Prostate gland (tissue), 2 donors: ENCODE results near the gene GLMN. TPM values are rescaled to one million over a fixed set of nuclear protein-coding genes. Genes with fewer than 3 reads are reported as not detected.

Experiments
- DNase-seq: peaks from one replicate; pipeline ENCODE4 v3.0.0-alpha.2; 2019; ENCODE audit warnings: low spot score
- H3K27ac ChIP-seq, 2 donors: fragments of 200-600 bp; sonication (generic); 2 replicates each; pipeline ENCODE4 v1.5.1; 2017 to 2019
- H3K27me3 ChIP-seq: fragments of 200-600 bp; sonication (generic); replicated peaks from 2 replicates; pipeline ENCODE4 v1.5.1; 2019; ENCODE audit not compliant: insufficient read depth
- H3K36me3 ChIP-seq, 2 donors: fragments of 200-600 bp; sonication (generic); 1 replicate in 1 of 2; 2 replicates in 1 of 2; pipeline versions ENCODE4 v1.5.1 to v1.8.1; 2017 to 2019
- H3K4me1 ChIP-seq: fragments of 200-600 bp; sonication (generic); replicated peaks from 2 replicates; pipeline ENCODE4 v1.5.1; 2019
- H3K4me3 ChIP-seq, 2 donors: fragments of 200-600 bp; sonication (generic); 2 replicates each; pipeline ENCODE4 v1.5.1; 2017 to 2019
- H3K9me3 ChIP-seq: fragments of 200-600 bp; sonication (generic); 2 replicates; pipeline ENCODE4 v1.5.1; 2017
- POLR2A ChIP-seq: fragments of 450-650 bp; IDR thresholded peaks from one replicate; pipeline ENCODE4 v1.6.1; 2016; ENCODE audit warnings: antibody characterized with exemption, mild to moderate bottlenecking
- POLR2AphosphoS5 ChIP-seq: sonication (generic); formaldehyde crosslinking; IDR thresholded peaks from one replicate; pipeline ENCODE4 v1.6.1; 2017; ENCODE audit warnings: antibody characterized with exemption
- WGBS: methylation state at CpG from one replicate; pipeline ENCODE4 v1.1.5; 2018; 5-methylcytosine and 5-hydroxymethylcytosine counted together
- intact Hi-C: fragments of 100-400 bp; cut with DNase I; formaldehyde crosslinking; loops from one replicate; pipeline ENCODE4 v1.14.2; 2022
- total RNA-seq, 2 donors: library from RNA; depleted of rRNA; stranded (reverse); fragments of >200 nt; gene quantifications; one replicate each; pipeline ENCODE4 v1.1.0, GENCODE V29; 2016
- TF ChIP-seq, protein P1 (sequence below), 4 experiments: fragments of 200-600 bp in 2 of 4; fragments of 450-650 bp in 2 of 4; sonication (generic) in 2 of 4; IDR thresholded peaks; 1 replicate in 3 of 4; 2 replicates in 1 of 4; pipeline ENCODE4 v1.5.1; 2016 to 2019; ENCODE audit warnings: antibody characterized with exemption in 4 of 4, mild to moderate bottlenecking in 2 of 4, moderate library complexity in 2 of 4

GLMN gene
- total RNA-seq, 2 donors from 2014 or later, result 4.7 to 9.5 TPM

DNA sequence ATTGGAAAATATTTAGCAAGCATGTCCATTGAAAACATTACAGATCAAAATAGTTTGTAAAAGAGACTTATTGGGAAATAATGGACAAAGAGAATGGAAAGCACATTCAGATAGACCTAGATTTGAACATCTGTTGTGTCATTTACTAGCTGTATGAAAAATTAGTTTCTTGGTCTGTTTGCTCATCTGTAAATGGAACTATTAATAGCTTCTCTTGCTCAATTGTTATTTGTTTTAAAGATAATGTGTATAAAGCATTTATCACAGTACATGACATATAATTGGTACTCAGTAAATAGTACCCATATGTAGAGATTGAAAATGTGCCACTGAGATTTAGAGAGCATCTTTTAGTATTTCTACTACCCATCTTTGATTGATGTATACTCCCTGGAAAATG, 26.0 kb upstream of the GLMN start:
- TF ChIP-seq, protein P1, sequence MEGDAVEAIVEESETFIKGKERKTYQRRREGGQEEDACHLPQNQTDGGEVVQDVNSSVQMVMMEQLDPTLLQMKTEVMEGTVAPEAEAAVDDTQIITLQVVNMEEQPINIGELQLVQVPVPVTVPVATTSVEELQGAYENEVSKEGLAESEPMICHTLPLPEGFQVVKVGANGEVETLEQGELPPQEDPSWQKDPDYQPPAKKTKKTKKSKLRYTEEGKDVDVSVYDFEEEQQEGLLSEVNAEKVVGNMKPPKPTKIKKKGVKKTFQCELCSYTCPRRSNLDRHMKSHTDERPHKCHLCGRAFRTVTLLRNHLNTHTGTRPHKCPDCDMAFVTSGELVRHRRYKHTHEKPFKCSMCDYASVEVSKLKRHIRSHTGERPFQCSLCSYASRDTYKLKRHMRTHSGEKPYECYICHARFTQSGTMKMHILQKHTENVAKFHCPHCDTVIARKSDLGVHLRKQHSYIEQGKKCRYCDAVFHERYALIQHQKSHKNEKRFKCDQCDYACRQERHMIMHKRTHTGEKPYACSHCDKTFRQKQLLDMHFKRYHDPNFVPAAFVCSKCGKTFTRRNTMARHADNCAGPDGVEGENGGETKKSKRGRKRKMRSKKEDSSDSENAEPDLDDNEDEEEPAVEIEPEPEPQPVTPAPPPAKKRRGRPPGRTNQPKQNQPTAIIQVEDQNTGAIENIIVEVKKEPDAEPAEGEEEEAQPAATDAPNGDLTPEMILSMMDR (IDR thresholded peaks at IDR 0.05), result no peak
- TF ChIP-seq POLR2A (no peak), POLR2AphosphoS5 (no peak)
- intact Hi-C loops, result no loop called here
- H3K27me3 ChIP-seq, result no peaks in the 10 kb centered on the region
- no peak for DNase-seq
- H3K27ac ChIP-seq, result no peak overlapping the region
- no peaks in the 10 kb centered on the region for H3K9me3 ChIP-seq
- H3K4me1 ChIP-seq, result no peaks in the 10 kb centered on the region
- no peaks in the 10 kb centered on the region for H3K36me3 ChIP-seq
- no peak overlapping the region for H3K4me3 ChIP-seq

DNA sequence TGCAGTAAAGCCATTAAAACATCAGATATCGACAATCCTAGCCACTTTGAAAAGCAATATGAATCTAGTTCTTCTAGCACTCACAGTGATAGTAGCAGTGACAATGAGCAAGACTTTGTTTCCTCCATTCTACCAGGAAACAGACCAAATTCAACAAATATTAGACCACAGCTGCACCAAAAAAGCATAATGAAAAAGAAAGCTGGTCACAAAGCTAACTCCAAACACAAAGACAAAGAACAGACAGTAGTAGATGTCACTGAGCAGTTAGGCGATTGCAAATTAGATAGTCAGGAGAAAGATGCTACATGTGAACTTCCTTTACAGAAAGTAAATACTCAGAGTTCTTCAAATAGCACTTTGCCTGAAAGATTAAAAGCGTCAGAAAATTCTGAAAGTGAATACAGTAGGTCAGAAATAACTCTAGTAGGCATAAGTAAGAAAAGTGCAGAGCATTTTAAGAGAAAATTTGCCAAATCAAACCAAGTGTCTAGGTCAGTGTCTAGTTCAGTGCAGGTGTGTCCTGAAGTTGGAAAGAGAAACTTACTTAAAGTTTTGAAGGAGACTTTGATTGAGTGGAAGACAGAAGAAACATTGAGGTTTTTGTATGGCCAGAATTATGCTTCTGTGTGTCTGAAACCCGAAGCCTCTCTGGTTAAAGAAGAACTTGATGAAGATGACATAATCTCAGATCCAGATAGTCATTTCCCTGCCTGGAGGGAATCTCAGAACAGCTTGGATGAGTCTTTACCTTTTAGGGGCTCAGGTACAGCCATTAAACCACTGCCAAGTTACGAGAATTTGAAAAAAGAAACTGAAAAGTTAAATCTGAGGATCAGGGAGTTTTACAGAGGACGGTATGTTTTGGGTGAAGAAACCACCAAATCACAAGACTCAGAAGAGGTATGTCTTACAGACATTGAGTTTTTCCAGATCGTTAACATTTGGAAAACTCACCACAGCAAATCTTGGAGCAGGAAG, 25.0 kb upstream of the GLMN start:
- Histone ChIP-seq H3K4me3 (no peak overlapping the region), H3K4me1 (no peaks in the 10 kb centered on the region), H3K36me3 (no peaks in the 10 kb centered on the region), H3K9me3 (no peaks in the 10 kb centered on the region), H3K27ac (no peak overlapping the region), H3K27me3 (no peaks in the 10 kb centered on the region)
- intact Hi-C loops, result no loop called here
- no peak for DNase-seq
- 92% methylated on average over 7 of the region's 7 CpGs for WGBS
- TF ChIP-seq POLR2A, result no peak
- TF ChIP-seq POLR2AphosphoS5, result no peak
- TF ChIP-seq, protein P1 (IDR thresholded peaks at IDR 0.05), result no peak

DNA sequence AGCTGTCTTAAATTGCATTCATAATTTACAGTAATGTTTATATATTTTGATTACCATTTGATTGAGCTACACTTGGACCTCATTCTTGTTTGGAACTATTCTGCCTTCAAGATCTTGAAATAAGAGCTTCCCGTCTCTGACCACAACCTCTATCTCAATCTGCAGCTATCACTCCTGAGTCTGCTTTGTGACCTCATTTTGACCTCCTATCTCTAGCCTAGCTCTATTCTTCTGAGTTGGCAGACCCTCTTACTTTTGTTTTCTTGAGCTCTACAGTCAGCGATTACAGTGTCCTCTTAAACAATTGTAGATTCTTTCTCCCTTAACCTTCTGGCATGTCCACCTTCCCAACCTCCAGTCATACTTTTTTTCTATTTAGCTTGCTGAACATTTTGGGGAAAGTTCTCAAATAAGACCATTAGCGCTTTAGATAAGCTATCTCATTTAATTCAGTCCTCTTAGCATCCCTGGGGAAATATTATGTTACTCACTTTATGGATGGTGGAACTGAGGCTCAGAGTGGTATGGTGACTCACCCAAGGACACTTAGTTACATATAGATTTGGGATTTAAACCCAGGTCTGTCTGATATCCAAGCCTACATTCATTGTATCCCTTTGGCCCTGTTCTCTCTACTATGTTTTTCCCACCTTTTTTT, 19.2 kb upstream of the GLMN start:
- H3K9me3 ChIP-seq, result no peaks in the 10 kb centered on the region
- WGBS, result 83% methylated on average over 3 of the region's 3 CpGs
- H3K4me3 ChIP-seq, result no peak overlapping the region
- no peaks in the 10 kb centered on the region for H3K4me1 ChIP-seq
- no peaks in the 10 kb centered on the region for H3K27me3 ChIP-seq
- DNase-seq, result no peak
- H3K27ac ChIP-seq, result no peak overlapping the region
- intact Hi-C loops, result no loop called here
- no peaks in the 10 kb centered on the region for H3K36me3 ChIP-seq
- no peak for TF ChIP-seq POLR2A
- TF ChIP-seq POLR2AphosphoS5, result no peak
- TF ChIP-seq, protein P1 (IDR thresholded peaks at IDR 0.05), result no peak

DNA sequence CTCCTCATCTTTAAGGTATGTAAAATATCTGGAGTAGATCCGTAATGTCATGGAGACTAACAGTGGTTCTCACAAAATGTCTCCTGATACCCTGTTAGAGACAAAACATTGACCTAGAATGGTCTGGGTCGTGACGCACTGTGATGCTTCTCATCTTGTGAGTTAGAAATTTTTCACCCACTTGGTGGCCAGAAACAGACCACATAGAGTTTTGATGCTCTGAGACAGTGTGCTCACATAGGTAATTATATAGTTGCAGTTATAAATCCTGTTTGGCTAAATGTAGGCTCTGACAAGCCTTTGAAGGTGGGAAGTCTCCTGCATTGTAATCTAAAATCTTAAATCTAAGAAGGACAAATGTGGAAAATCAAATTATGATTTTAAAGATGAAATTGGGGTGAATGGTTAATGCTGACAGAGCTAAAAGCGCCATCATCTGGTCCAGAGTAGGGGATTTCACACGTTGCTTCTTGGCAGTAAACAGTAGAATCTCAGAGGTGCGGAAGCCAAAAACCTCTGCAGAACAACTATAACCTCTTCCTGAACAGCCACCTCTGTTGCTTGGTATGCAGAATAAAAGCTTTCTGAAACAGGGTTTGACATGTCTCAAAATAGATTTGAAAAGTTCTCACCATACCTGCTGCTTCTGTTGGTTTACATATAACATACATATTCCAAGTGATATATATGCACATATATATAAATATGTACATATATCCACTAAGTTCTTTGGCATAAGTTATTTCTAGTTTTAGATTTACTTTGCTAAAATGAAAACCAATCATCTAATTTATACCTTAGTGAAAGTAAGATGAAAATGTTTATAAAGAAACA, 17.2 kb upstream of the GLMN start:
- WGBS, result 66% methylated on average over 6 of the region's 6 CpGs
- intact Hi-C loops, result no loop called here
- H3K36me3 ChIP-seq, result no peaks in the 10 kb centered on the region
- DNase-seq, result no peak
- no peak overlapping the region for H3K4me3 ChIP-seq
- no peaks in the 10 kb centered on the region for H3K4me1 ChIP-seq
- no peaks in the 10 kb centered on the region for H3K9me3 ChIP-seq
- no peaks in the 10 kb centered on the region for H3K27me3 ChIP-seq
- H3K27ac ChIP-seq, result no peak overlapping the region
- TF ChIP-seq POLR2AphosphoS5 (no peak), POLR2A (no peak)
- TF ChIP-seq, protein P1 (IDR thresholded peaks at IDR 0.05), result no peak
